Myocyte (in vitro differentiated cells): ENCODE results near the gene CHD6. TPM values are rescaled to one million over a fixed set of nuclear protein-coding genes. Genes with fewer than 3 reads are reported as not detected.

Experiments used
- DNase-seq: peaks from one replicate; pipeline ENCODE4 v3.0.0-alpha.2; 2012; ENCODE audit warnings: low read depth
- total RNA-seq: library from RNA; depleted of rRNA; stranded (reverse); fragments of >200 nt; gene quantifications from 2 replicates; pipeline ENCODE4 v1.2.3, GENCODE V29; 2014

The CHD6 gene
- total RNA-seq, 1 donor from 2014 or later, result 18.2 TPM

GRCh38 chr20:41510224-41510623 lies 108.0 kb downstream of the CHD6 start:
- DNase-seq, result no peak

GRCh38 chr20:41509316-41510200 lies 108.6 kb downstream of the CHD6 start:
- DNase-seq, result peak; percentile 7

GRCh38 chr20:41508335-41508734 lies 109.8 kb downstream of the CHD6 start:
- no peak for DNase-seq

GRCh38 chr20:41507851-41508250 lies 110.3 kb downstream of the CHD6 start:
- DNase-seq, result no peak

- DNase-seq, result no peak
These were observed 110.7 kb downstream of the CHD6 start for GRCh38 chr20:41507436-41507835.

- DNase-seq, result no peak
These were observed 111.8 kb downstream of the CHD6 start for GRCh38 chr20:41506192-41506915.

GRCh38 chr20:41505184-41505583 lies 113.0 kb downstream of the CHD6 start:
- no peak for DNase-seq

GRCh38 chr20:41501376-41501775 lies 116.8 kb downstream of the CHD6 start:
- DNase-seq, result no peak

GRCh38 chr20:41499961-41500725 lies 118.0 kb downstream of the CHD6 start:
- no peak for DNase-seq

- no peak for DNase-seq
These were observed 119.1 kb downstream of the CHD6 start for GRCh38 chr20:41499064-41499463.

GRCh38 chr20:41497186-41497895 lies 120.8 kb downstream of the CHD6 start:
- DNase-seq, result no peak

GRCh38 chr20:41494451-41494850 lies 123.7 kb downstream of the CHD6 start:
- DNase-seq, result no peak

- DNase-seq, result no peak
These were observed 134.6 kb downstream of the CHD6 start for GRCh38 chr20:41483553-41483930.

- DNase-seq, result peak; percentile 49
These were observed 135.3 kb downstream of the CHD6 start for GRCh38 chr20:41482647-41483552.

- peak; percentile 39 for DNase-seq
These were observed 138.0 kb downstream of the CHD6 start for GRCh38 chr20:41480054-41480770.

GRCh38 chr20:41479113-41479512 lies 139.1 kb downstream of the CHD6 start:
- DNase-seq, result no peak

- no peak for DNase-seq
These were observed 140.2 kb downstream of the CHD6 start for GRCh38 chr20:41478026-41478425.

- no peak for DNase-seq
These were observed 141.7 kb downstream of the CHD6 start for GRCh38 chr20:41476446-41476845.

- peak; percentile 97 for DNase-seq
These were observed 142.2 kb downstream of the CHD6 start for GRCh38 chr20:41476013-41476441.
